ENCODE results near the gene TRIM56.
A peak's percentile ranks its signal among the peaks of the same experiment; 100 is the strongest.
"Not testable (repeated sequence)": the region's sequence is repeated elsewhere in the genome, so short reads cannot be mapped to it uniquely, and the experiment has no call there.

Gene TRIM56, protein sequence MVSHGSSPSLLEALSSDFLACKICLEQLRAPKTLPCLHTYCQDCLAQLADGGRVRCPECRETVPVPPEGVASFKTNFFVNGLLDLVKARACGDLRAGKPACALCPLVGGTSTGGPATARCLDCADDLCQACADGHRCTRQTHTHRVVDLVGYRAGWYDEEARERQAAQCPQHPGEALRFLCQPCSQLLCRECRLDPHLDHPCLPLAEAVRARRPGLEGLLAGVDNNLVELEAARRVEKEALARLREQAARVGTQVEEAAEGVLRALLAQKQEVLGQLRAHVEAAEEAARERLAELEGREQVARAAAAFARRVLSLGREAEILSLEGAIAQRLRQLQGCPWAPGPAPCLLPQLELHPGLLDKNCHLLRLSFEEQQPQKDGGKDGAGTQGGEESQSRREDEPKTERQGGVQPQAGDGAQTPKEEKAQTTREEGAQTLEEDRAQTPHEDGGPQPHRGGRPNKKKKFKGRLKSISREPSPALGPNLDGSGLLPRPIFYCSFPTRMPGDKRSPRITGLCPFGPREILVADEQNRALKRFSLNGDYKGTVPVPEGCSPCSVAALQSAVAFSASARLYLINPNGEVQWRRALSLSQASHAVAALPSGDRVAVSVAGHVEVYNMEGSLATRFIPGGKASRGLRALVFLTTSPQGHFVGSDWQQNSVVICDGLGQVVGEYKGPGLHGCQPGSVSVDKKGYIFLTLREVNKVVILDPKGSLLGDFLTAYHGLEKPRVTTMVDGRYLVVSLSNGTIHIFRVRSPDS

GRCh38 chr7:101085162-101085964 is at the start of gene TRIM56:
Gene TRIM56, plus strand, starts transcription at chr7:101085481. Its CDS starts 1,832 bp downstream, at chr7:101087313.
- DNase-seq (ENCODE audit: low read depth, low spot score): no peak

GRCh38 chr7:101035941-101036340 is 49.3 kb upstream of the TRIM56 start:
- DNase-seq (ENCODE audit: low read depth, low spot score): no peak

GRCh38 chr7:101041283-101041682 is 44.0 kb upstream of the TRIM56 start:
- not testable (repeated sequence) for DNase-seq (ENCODE audit: low read depth, low spot score)

DNA sequence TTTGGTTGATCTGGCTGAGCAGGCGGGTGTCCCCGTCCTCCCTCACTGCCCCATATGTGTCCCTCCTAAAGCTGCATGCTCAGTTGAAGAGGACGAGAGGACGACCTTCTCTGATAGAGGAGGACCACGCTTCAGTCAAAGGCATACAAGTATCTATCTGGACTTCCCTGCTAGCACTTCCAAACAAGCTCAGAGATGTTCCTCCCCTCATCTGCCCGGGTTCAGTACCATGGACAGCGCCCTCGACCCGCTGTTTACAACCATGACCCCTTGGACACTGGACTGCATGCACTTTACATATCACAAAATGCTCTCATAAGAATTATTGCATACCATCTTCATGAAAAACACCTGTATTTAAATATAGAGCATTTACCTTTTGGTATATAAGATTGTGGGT is 26.9 kb upstream of the TRIM56 start:
- peak; percentile 30 for DNase-seq (ENCODE audit: low read depth, low spot score)

DNA sequence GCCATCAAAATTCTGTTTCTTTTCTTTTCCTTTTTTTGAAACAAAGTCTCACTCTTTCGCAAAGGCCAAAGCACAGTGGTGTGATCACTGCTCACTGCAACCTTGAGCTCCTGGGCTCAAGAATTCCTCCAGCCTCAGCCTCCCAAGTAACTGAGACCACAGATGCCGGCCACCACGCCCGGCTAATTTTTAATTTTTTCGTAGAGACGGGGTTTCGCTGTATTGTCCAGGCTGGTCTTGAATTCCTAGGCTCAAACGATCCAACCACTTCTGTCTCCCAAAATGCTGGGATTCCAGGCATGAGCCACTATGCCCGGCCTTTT is 25.7 kb upstream of the TRIM56 start:
- no peak for DNase-seq (ENCODE audit: low read depth, low spot score)

- no peak for DNase-seq (ENCODE audit: low read depth, low spot score)
These were observed 24.3 kb upstream of the TRIM56 start for GRCh38 chr7:101060992-101061391.

- not testable (repeated sequence) for DNase-seq (ENCODE audit: low read depth, low spot score)
These were observed 21.1 kb upstream of the TRIM56 start for GRCh38 chr7:101064176-101064550.

- DNase-seq (ENCODE audit: low read depth, low spot score): not testable (repeated sequence)
These were observed 20.1 kb upstream of the TRIM56 start for GRCh38 chr7:101065162-101065561.

- DNase-seq (ENCODE audit: low read depth, low spot score): peak; percentile 59
These were observed 19.0 kb upstream of the TRIM56 start for GRCh38 chr7:101066141-101066832.

GRCh38 chr7:101066833-101067177 is 18.5 kb upstream of the TRIM56 start:
- no peak for DNase-seq (ENCODE audit: low read depth, low spot score)

- DNase-seq (ENCODE audit: low read depth, low spot score): no peak
These were observed 16.9 kb upstream of the TRIM56 start for GRCh38 chr7:101068401-101068800.

DNA sequence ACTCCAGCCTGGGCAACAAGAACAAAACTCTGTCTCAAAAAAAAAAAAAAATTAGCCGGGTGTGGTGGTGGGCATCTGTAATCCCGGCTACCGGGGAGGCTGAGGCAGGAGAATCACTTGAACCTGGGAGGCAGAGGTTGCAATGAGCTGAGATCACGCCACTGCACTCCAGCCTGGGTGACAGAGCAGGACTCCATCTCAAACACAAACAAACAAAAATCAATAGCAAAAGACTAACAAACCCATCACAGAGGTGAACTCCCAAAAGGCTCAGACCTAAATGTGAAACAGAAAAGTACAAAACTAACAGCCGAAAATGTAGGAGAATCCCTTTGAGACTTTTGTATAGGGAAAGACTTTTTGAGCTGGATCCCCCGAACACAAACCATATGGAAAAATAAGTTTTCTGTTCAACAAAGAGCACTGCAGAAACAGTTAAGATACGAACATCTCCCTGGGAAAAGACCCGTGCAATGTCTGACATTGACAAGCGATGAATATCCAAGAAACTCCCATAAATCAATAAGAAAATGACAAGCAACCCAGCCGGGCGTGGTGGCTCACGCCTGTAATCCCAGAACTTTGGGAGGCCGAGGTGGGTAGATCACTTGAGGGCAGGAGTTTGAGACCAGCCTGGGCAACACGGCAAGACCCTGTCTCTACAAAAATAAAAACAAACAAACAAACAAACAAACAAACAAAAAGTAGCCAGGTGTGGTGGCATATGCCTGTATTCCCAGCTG is 13.7 kb upstream of the TRIM56 start:
- DNase-seq (ENCODE audit: low read depth, low spot score): not testable (repeated sequence)

- DNase-seq (ENCODE audit: low read depth, low spot score): no peak
These were observed 9.6 kb upstream of the TRIM56 start for GRCh38 chr7:101075646-101076045.

GRCh38 chr7:101076183-101076582 is 9.1 kb upstream of the TRIM56 start:
- DNase-seq (ENCODE audit: low read depth, low spot score): not testable (repeated sequence)

DNA sequence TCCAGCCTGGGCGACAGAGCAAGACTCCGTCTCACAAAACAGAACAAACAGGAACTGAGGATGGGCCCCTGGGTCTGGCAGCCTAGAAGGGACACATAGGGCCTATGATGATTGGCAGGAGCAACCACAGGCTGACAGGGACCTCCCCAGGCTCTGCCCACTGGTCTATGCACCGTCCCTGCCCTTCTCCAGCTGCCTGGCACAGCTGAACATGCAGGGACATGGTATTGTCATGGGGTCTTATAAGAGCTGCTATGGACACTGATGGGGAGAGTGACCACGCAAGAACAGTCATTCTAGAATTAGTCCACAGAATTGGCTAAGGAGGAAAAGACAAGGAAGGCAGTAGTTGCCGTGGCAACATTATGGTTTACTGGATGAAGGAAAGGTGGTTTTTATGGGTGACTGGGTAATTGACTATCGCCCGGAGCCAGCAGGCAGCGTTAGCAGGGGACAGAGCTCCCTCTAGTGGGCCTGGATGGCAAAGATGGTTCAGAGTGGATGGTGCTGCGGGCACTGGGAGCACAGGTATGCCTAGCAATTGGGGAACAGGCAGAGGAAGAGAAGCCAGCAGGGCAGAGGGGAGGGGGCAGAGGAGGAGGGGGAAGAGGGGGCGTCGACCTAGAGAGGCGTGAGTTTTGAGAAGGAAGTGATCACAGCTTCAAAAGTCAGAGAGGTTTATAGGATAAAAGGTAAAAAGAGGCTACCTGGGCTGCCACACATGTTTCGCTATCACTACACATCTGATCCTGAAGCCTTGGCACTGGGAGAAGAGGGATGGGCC is 7.8 kb upstream of the TRIM56 start:
- no peak for DNase-seq (ENCODE audit: low read depth, low spot score)

GRCh38 chr7:101081432-101081831 is 3.8 kb upstream of the TRIM56 start:
- DNase-seq (ENCODE audit: low read depth, low spot score): no peak

DNA sequence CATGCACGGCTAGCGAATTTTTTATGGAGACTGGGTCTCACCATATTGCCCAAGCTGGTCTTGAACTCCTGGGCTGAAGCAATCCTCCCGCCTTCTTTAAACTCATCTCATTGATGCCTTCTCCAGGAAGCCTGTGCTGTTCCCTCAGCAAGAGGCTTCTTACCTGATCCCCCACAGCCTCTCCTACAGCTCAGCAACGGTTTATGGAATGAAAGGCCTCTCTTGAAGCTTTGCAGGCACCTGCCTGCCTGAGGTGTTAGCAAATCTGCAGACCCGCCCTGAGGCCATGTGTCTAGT is 468 bp upstream of the TRIM56 start:
- DNase-seq (ENCODE audit: low read depth, low spot score): no peak

DNA sequence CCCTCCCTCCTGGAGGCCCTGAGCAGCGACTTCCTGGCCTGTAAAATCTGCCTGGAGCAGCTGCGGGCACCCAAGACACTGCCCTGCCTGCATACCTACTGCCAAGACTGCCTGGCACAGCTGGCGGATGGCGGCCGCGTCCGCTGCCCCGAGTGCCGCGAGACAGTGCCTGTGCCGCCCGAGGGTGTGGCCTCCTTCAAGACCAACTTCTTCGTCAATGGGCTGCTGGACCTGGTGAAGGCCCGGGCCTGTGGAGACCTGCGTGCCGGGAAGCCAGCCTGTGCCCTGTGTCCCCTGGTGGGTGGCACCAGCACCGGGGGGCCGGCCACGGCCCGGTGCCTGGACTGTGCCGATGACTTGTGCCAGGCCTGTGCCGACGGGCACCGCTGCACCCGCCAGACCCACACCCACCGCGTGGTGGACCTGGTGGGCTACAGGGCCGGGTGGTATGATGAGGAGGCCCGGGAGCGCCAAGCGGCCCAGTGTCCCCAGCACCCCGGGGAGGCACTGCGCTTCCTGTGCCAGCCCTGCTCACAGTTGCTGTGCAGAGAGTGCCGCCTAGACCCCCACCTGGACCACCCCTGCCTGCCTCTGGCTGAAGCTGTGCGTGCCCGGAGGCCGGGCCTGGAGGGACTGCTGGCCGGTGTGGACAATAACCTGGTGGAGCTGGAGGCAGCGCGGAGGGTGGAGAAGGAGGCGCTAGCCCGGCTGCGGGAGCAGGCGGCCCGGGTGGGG is 2.2 kb downstream of the TRIM56 start:
- no peak for DNase-seq (ENCODE audit: low read depth, low spot score)

- no peak for DNase-seq (ENCODE audit: low read depth, low spot score)
These were observed 2.8 kb downstream of the TRIM56 start for GRCh38 chr7:101088069-101088425.
